Measurements from ENCODE around the gene MDGA2. TPM values are rescaled to one million over a fixed set of nuclear protein-coding genes. Genes with fewer than 3 reads are reported as not detected.

The MDGA2 gene
- total RNA-seq, 1 donor from 2014 or later = 0.75 TPM

GRCh38 chr14:47596860-47597259 is 78.5 kb downstream of the MDGA2 start:
- Histone ChIP-seq H3K4me3 (ENCODE audit: low read depth, low read length) (no peak overlapping the region), H3K27me3 (ENCODE audit: control insufficient read depth, insufficient read depth, low read length) (no peaks in the 10 kb centered on the region), H3K36me3 (ENCODE audit: control insufficient read depth, insufficient read depth, low read length) (no peaks in the 10 kb centered on the region)
- no peak for TF ChIP-seq CTCF (IDR thresholded peaks at IDR 0.05; ENCODE audit: insufficient read depth, low read length, poor library complexity, severe bottlenecking)
- no peak for DNase-seq (ENCODE audit: low read depth)

- no peaks in the 10 kb centered on the region for H3K27me3 ChIP-seq (ENCODE audit: control insufficient read depth, insufficient read depth, low read length)
- no peak overlapping the region for H3K4me3 ChIP-seq (ENCODE audit: low read depth, low read length)
- H3K36me3 ChIP-seq (ENCODE audit: control insufficient read depth, insufficient read depth, low read length) = no peaks in the 10 kb centered on the region
- no peak for TF ChIP-seq CTCF (IDR thresholded peaks at IDR 0.05; ENCODE audit: insufficient read depth, low read length, poor library complexity, severe bottlenecking)
- no peak for DNase-seq (ENCODE audit: low read depth)
Observed at GRCh38 chr14:47596232-47596631, 79.2 kb downstream of the MDGA2 start.

GRCh38 chr14:47595552-47595951 is 79.9 kb downstream of the MDGA2 start:
- no peak for TF ChIP-seq CTCF (IDR thresholded peaks at IDR 0.05; ENCODE audit: insufficient read depth, low read length, poor library complexity, severe bottlenecking)

GRCh38 chr14:47590767-47591495 is 84.5 kb downstream of the MDGA2 start:
- Histone ChIP-seq H3K4me3 (ENCODE audit: low read depth, low read length) (no peak overlapping the region), H3K27me3 (ENCODE audit: control insufficient read depth, insufficient read depth, low read length) (no peaks in the 10 kb centered on the region), H3K36me3 (ENCODE audit: control insufficient read depth, insufficient read depth, low read length) (no peaks in the 10 kb centered on the region)
- no peak for TF ChIP-seq CTCF (IDR thresholded peaks at IDR 0.05; ENCODE audit: insufficient read depth, low read length, poor library complexity, severe bottlenecking)
- DNase-seq (ENCODE audit: low read depth) = no peak

More at GRCh38 chr14:47595552-47595951, 79.9 kb downstream of the MDGA2 start:
- Histone ChIP-seq H3K4me3 (ENCODE audit: low read depth, low read length) (no peak overlapping the region), H3K27me3 (ENCODE audit: control insufficient read depth, insufficient read depth, low read length) (no peaks in the 10 kb centered on the region), H3K36me3 (ENCODE audit: control insufficient read depth, insufficient read depth, low read length) (no peaks in the 10 kb centered on the region)
- no peak for DNase-seq (ENCODE audit: low read depth)

GRCh38 chr14:47585447-47585846 is 90.0 kb downstream of the MDGA2 start:
- Histone ChIP-seq H3K27me3 (ENCODE audit: control insufficient read depth, insufficient read depth, low read length) (no peaks in the 10 kb centered on the region), H3K4me3 (ENCODE audit: low read depth, low read length) (no peak overlapping the region), H3K36me3 (ENCODE audit: control insufficient read depth, insufficient read depth, low read length) (no peaks in the 10 kb centered on the region)
- TF ChIP-seq CTCF (IDR thresholded peaks at IDR 0.05; ENCODE audit: insufficient read depth, low read length, poor library complexity, severe bottlenecking) = no peak
- no peak for DNase-seq (ENCODE audit: low read depth)

- no peak for TF ChIP-seq CTCF (IDR thresholded peaks at IDR 0.05; ENCODE audit: insufficient read depth, low read length, poor library complexity, severe bottlenecking)
- Histone ChIP-seq H3K36me3 (ENCODE audit: control insufficient read depth, insufficient read depth, low read length) (no peaks in the 10 kb centered on the region), H3K4me3 (ENCODE audit: low read depth, low read length) (no peak overlapping the region), H3K27me3 (ENCODE audit: control insufficient read depth, insufficient read depth, low read length) (no peaks in the 10 kb centered on the region)
- no peak for DNase-seq (ENCODE audit: low read depth)
Observed at GRCh38 chr14:47567273-47567672, 108.1 kb downstream of the MDGA2 start.

Data from kidney epithelial cell (primary cell).